GM21737 (cell line): ENCODE results near the gene TBC1D8.

Experiments
- ATAC-seq: cut with Tn5 transposase; IDR thresholded peaks from one replicate; pipeline ENCODE4 v1.9.1; 2021; ENCODE audit warnings: mild to moderate bottlenecking, moderate library complexity; ENCODE audit not compliant: unreplicated experiment

Gene TBC1D8

DNA sequence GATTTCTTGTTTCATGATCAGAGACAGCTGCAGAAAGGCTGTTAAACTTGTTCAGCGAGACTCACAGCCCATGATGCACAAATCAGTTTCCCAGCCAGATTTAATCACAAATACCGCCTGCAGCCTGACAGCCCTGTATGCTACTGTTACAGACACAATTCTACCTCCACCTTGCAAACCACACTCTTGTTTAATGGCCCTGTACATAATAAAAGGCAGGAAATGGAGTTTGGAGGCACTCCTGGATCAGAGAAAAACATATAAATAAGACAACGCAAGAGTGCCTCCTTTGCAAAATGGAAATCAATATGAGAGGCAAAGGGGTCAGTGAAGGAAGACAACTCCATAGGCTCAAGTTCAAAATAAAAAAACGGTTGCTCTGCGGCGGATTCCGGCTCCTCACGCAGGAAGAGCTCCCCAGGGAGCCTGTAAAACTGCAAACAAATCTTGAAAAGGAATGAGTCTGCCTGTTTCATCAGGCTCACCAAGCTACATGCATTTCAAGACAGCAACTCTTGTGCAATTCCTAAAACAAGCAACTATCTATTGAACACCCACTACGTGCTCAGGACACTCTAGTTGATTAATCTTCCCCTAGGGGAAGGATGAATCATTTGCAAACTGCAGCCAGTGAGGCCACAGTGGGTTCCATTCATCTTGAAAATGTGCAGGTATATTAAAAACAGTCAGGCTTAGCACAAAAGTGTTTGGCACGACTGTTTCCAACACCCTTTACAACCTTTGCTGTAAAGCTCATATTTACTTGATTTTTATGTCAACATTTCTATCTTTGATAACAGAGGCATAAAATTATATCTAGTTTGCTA lies 37.5 kb downstream of the TBC1D8 start:
- ATAC-seq: no peak

- no peak for ATAC-seq
Measured at GRCh38 chr2:101112772-101113157, 38.4 kb downstream of the TBC1D8 start.

- ATAC-seq: no peak
Measured at GRCh38 chr2:101111917-101112771, 39.0 kb downstream of the TBC1D8 start.

DNA sequence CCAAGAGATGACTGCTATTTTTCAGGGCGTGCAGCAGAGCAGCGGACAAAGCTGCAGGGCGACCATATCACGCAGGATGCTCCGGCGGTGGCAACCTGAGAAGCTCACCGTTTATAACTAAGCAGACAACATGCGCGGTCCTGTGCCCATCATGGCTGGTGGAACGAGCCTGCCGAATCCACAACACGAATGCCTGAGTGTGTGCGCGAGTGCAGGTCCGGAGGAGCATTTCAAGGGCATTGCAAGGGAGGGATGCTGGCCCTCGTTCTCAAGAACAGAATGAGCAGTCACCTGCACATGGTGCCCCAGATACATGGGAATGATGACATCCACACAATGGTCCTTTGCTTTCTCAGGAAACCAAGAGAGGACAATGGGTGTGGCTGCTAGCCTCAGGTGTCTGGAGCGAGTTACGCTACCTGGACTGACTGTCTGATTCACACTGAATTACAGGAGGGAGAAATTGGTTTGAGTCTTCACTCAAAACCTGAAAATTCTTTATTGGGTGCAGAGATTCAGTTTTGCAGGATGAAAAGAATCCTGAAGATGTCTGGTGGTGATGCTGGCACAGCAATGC lies 39.8 kb downstream of the TBC1D8 start:
- ATAC-seq: no peak

GRCh38 chr2:101109451-101110118 lies 41.6 kb downstream of the TBC1D8 start:
- no peak for ATAC-seq

DNA sequence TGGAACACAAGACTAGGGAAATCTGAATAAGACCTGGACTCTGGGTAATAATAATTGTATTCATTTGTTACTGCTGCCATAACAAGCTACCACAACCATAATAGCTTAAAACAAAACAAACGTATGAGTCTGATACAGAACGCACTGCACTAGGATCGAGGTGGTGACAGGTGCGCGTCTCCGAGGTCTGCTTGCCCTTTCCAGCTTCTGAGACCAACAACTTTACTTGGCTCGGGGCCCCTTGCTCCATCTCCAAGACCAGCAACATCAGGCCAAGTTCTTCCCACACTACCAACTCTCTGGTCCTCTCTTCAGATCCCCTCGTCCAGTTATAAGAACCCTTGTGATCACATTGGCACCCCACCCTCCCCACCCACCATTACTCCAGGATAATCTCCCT lies 42.8 kb downstream of the TBC1D8 start:
- no peak for ATAC-seq

- ATAC-seq: no peak
Measured at GRCh38 chr2:101107241-101107640, 43.9 kb downstream of the TBC1D8 start.

GRCh38 chr2:101106453-101107181 lies 44.6 kb downstream of the TBC1D8 start:
- no peak for ATAC-seq

DNA sequence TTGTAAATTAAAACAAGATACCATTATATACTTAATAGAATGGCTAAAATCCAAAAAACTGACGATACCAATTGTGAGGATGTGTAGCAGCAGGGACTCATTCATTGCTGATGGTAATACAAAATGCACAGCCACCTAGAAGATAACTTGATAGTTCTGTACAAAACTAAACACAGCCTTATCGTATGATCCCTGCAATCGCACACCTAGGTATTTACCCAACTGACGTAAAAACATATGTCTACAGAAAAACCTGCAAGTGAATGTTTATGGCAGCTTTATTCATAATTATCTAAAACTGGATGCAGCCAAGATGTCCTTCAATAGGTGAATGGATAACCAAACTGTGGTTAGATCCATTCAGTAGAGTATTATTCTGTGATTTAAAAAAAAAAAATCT lies 45.5 kb downstream of the TBC1D8 start:
- no peak for ATAC-seq

DNA sequence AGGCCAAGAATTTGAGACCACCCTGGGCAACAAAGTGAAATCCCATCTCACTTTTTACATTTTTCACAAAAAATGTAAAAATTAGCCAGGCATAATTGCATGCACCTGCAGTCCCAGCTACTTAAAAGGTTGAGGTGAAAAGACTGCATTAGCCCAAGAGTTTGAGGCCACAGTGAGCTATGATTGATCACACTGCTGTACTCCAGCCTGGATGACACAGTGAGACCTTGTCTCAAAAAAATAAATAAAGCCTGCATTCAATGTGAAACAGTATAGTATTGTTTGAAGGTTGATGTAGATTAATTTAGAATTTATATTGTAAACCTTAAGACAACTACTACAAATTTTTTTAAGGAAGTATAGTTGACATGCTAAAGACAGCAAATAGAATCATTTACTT lies 53.5 kb downstream of the TBC1D8 start:
- ATAC-seq: no peak

GRCh38 chr2:101096619-101097142 lies 54.5 kb downstream of the TBC1D8 start:
- no peak for ATAC-seq

GRCh38 chr2:101094351-101094750 lies 56.8 kb downstream of the TBC1D8 start:
- no peak for ATAC-seq

- ATAC-seq: no peak
Measured at GRCh38 chr2:101089942-101090799, 61.0 kb downstream of the TBC1D8 start.

DNA sequence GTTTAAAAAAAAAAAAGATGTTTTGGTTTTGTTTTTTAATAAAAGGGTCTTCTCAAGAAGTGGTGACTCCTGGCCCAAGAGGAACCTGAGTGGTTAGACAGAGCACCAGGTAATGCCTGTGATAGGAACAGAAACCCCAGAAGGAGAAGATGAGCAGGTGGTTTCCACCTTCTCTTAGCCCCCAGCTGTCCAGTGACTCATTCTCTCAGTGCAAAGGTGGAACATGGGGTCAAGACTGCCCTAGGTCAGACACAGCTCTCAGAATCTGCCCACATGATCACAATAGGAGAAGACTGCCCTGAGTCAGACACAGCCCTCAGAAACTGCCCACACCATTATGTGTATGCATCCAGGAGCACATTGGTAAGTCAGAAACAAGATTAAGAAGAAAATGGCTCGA lies 61.8 kb downstream of the TBC1D8 start:
- ATAC-seq: peak; percentile 92

- ATAC-seq: no peak
Measured at GRCh38 chr2:101087638-101088037, 63.5 kb downstream of the TBC1D8 start.

DNA sequence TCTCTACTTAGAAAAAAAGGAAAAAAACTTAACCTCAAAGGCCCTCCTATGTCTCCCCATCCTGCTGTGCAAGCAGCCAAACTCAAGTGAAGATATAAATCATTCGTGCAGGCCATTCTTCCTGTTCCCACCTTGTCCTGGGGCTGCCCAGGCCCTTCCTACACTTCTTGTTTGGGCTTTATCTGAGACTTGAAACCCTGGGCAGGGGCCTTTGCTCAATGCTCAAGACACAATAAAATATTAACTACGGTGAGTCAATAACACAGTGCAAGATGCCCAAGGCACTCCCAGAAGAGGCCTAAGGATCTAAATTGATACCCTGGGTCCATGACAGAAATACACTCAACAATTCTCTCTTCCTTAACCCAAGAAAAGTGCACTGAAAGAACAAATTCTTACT lies 67.6 kb downstream of the TBC1D8 start:
- no peak for ATAC-seq

GRCh38 chr2:101082998-101083397 lies 68.2 kb downstream of the TBC1D8 start:
- ATAC-seq: no peak

DNA sequence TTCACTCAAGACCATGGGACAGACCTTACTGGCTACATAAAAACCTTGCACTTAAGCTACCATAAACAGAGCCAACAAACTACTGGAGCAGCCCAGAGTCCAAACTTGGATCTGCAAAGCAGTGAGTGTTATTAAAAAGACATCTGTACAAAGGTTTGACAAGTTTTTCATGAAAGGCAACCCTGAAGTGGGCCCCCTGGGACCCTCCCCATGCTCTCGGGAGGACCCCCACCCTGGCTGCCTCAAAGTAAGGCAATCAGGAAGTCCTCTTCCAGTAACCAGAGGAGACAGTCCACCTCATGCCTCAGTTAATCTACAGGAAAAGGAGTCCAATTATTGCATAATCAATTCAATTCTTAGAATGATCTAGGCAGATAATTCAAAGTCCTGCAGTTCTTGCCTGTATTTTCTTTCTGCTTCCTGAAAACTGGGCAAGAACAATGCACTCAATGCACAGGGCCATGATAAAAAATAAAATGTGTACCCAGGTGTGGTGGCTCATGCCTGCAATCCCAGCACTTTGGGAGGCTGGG lies 69.7 kb downstream of the TBC1D8 start:
- ATAC-seq: no peak
